ENCODE data around the gene PIP4P1. TPM values are rescaled to one million over a fixed set of nuclear protein-coding genes. Genes with fewer than 3 reads are reported as not detected.

The PIP4P1 gene
- total RNA-seq, 1 donor from 2014 or later: 19.5 TPM

GRCh38 chr14:20424851-20425250 lies 36.4 kb downstream of the PIP4P1 start:
- Histone ChIP-seq H3K9ac (ENCODE audit: low read length) (no peak overlapping the region), H3K9me3 (ENCODE audit: insufficient read depth, low read depth, low read length) (no peaks in the 10 kb centered on the region), H4K20me1 (ENCODE audit: insufficient read depth, low read length) (no peaks in the 10 kb centered on the region), H3K4me3 (ENCODE audit: insufficient read depth, low read depth, low read length) (no peak overlapping the region), H3K79me2 (ENCODE audit: insufficient read depth, low read length) (no peaks in the 10 kb centered on the region), H3K36me3 (ENCODE audit: insufficient read depth, low read length) (no peaks in the 10 kb centered on the region), H3K27ac (ENCODE audit: low read depth, low read length) (no peak overlapping the region), H2AFZ (ENCODE audit: low read depth, low read length) (no peak overlapping the region), H3K27me3 (ENCODE audit: insufficient read depth, low read length) (no peaks in the 10 kb centered on the region), H3K4me2 (ENCODE audit: low read length) (no peak overlapping the region), H3K4me1 (ENCODE audit: insufficient read depth, low read length) (no peaks in the 10 kb centered on the region)
- Mint-ChIP-seq H3K9me3 (ENCODE audit: unreplicated experiment) (no peaks in the 10 kb centered on the region), H3K36me3 (ENCODE audit: low read depth, unreplicated experiment) (no peaks in the 10 kb centered on the region), H3K4me3 (ENCODE audit: unreplicated experiment) (no peak overlapping the region), H3K27ac (ENCODE audit: unreplicated experiment) (no peak overlapping the region), H3K27me3 (ENCODE audit: low read depth, unreplicated experiment) (no peaks in the 10 kb centered on the region), H3K4me1 (ENCODE audit: low read depth, unreplicated experiment) (peaks cover 13% of the 10 kb centered on the region)
- FAIRE-seq (no peak), DNase-seq (ENCODE audit: low read depth) (no peak)
- TF ChIP-seq EZH2 (IDR thresholded peaks at IDR 0.05; ENCODE audit: insufficient read depth, low read length): no peak
- no peak for TF ChIP-seq CTCF (IDR thresholded peaks at IDR 0.05; ENCODE audit: insufficient read depth, low read depth, low read length)

- Histone ChIP-seq H3K9me3 (ENCODE audit: insufficient read depth, low read depth, low read length) (no peaks in the 10 kb centered on the region), H3K4me1 (ENCODE audit: insufficient read depth, low read length) (no peaks in the 10 kb centered on the region), H3K27ac (ENCODE audit: low read depth, low read length) (no peak overlapping the region), H3K79me2 (ENCODE audit: insufficient read depth, low read length) (no peaks in the 10 kb centered on the region), H2AFZ (ENCODE audit: low read depth, low read length) (no peak overlapping the region), H3K4me3 (ENCODE audit: insufficient read depth, low read depth, low read length) (no peak overlapping the region), H4K20me1 (ENCODE audit: insufficient read depth, low read length) (no peaks in the 10 kb centered on the region), H3K36me3 (ENCODE audit: insufficient read depth, low read length) (no peaks in the 10 kb centered on the region), H3K9ac (ENCODE audit: low read length) (no peak overlapping the region), H3K27me3 (ENCODE audit: insufficient read depth, low read length) (no peaks in the 10 kb centered on the region), H3K4me2 (ENCODE audit: low read length) (no peak overlapping the region)
- Mint-ChIP-seq H3K4me1 (ENCODE audit: low read depth, unreplicated experiment) (peaks cover 9% of the 10 kb centered on the region), H3K27me3 (ENCODE audit: low read depth, unreplicated experiment) (peaks cover 5% of the 10 kb centered on the region), H3K4me3 (ENCODE audit: unreplicated experiment) (no peak overlapping the region), H3K27ac (ENCODE audit: unreplicated experiment) (no peak overlapping the region), H3K36me3 (ENCODE audit: low read depth, unreplicated experiment) (no peaks in the 10 kb centered on the region), H3K9me3 (ENCODE audit: unreplicated experiment) (no peaks in the 10 kb centered on the region)
- DNase-seq (ENCODE audit: low read depth): no peak
- TF ChIP-seq EZH2 (IDR thresholded peaks at IDR 0.05; ENCODE audit: insufficient read depth, low read length): no peak
- TF ChIP-seq CTCF (IDR thresholded peaks at IDR 0.05; ENCODE audit: insufficient read depth, low read depth, low read length): no peak
- no peak for FAIRE-seq
Measured at GRCh38 chr14:20422886-20423285, 38.3 kb downstream of the PIP4P1 start.

GRCh38 chr14:20421267-20421666 lies 40.0 kb downstream of the PIP4P1 start:
- Mint-ChIP-seq H3K9me3 (ENCODE audit: unreplicated experiment) (no peaks in the 10 kb centered on the region), H3K4me1 (ENCODE audit: low read depth, unreplicated experiment) (no peaks in the 10 kb centered on the region), H3K36me3 (ENCODE audit: low read depth, unreplicated experiment) (no peaks in the 10 kb centered on the region), H3K27ac (ENCODE audit: unreplicated experiment) (no peak overlapping the region), H3K27me3 (ENCODE audit: low read depth, unreplicated experiment) (peaks cover 5% of the 10 kb centered on the region), H3K4me3 (ENCODE audit: unreplicated experiment) (no peak overlapping the region)
- no peak overlapping the region for H3K9ac ChIP-seq (ENCODE audit: low read length)
- no peak for TF ChIP-seq CTCF (IDR thresholded peaks at IDR 0.05; ENCODE audit: insufficient read depth, low read depth, low read length)
- no peak for TF ChIP-seq EZH2 (IDR thresholded peaks at IDR 0.05; ENCODE audit: insufficient read depth, low read length)
- no peaks in the 10 kb centered on the region for H3K4me1 ChIP-seq (ENCODE audit: insufficient read depth, low read length)
- H2AFZ ChIP-seq (ENCODE audit: low read depth, low read length): no peak overlapping the region
- no peak overlapping the region for H3K27ac ChIP-seq (ENCODE audit: low read depth, low read length)
- no peak overlapping the region for H3K4me3 ChIP-seq (ENCODE audit: insufficient read depth, low read depth, low read length)
- H3K36me3 ChIP-seq (ENCODE audit: insufficient read depth, low read length): no peaks in the 10 kb centered on the region
- DNase-seq (ENCODE audit: low read depth): no peak
- no peaks in the 10 kb centered on the region for H3K27me3 ChIP-seq (ENCODE audit: insufficient read depth, low read length)
- H4K20me1 ChIP-seq (ENCODE audit: insufficient read depth, low read length): no peaks in the 10 kb centered on the region
- H3K9me3 ChIP-seq (ENCODE audit: insufficient read depth, low read depth, low read length): no peaks in the 10 kb centered on the region
- no peak for FAIRE-seq
- H3K4me2 ChIP-seq (ENCODE audit: low read length): no peak overlapping the region
- no peaks in the 10 kb centered on the region for H3K79me2 ChIP-seq (ENCODE audit: insufficient read depth, low read length)
